NOMO-1 (cell line): ENCODE results near the gene PRR23E.

ENCODE experiments used
- DNase-seq, 2 experiments: peaks; one replicate each; lab custom pipeline; 2025; ENCODE audit not compliant: unreplicated experiment in 2 of 2; lab: John Stamatoyannopoulos, UW

The PRR23E gene

GRCh38 chr3:127183931-127184869 is 8.7 kb upstream of the PRR23E start:
- DNase-seq, result no peak

DNA sequence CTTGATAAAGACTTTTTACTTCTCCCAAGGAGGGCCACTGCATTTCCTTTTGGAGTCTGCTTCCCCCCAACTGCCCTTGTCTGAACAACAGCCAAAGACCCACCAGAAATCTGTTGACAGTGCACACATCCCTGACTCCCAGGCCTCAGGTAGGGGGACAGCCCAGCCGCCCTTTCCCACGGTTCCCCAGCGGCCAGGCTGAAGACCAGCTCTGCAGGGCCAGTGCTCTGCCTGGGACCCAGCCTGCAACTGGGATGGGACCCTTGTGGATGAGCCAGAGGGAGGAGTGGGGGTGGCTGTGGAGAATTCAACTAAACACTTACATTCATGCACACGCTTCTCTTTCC is 8.1 kb upstream of the PRR23E start:
- DNase-seq, result no peak

- no peak for DNase-seq
These were observed 7.7 kb upstream of the PRR23E start for GRCh38 chr3:127185268-127185667.

DNA sequence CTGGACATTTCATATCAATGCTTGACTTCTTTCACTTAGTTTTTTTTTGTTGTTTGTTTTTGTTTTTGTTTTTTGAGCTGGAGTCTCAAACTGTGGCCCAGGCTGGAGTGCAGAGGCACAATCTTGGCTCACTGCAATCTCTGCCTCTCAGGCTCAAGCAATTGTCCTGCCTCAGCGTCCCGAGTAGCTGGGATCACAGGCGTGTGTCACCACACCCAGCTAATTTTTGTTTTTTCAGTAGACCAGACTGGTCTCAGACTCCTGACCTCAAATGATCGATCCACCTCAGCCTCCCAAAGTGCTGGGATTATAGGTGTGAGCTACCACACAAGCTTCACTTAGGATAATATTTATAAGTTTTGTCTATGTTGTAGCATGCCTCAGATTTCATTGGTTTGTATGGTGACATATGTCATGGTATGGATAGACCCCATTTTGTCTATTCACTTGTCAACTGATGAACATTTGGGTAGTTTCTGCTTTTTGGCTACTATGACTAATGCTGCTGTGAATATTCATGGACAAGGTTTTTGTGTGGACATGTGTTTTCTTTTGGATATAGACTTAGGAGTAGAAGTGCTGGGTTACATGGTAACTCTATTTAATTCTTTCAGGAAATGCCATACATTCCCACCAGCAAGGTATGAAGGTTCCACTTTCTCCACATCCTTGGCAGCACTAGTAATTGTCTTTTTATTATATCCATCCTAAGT is 6.8 kb upstream of the PRR23E start:
- DNase-seq, result no peak

DNA sequence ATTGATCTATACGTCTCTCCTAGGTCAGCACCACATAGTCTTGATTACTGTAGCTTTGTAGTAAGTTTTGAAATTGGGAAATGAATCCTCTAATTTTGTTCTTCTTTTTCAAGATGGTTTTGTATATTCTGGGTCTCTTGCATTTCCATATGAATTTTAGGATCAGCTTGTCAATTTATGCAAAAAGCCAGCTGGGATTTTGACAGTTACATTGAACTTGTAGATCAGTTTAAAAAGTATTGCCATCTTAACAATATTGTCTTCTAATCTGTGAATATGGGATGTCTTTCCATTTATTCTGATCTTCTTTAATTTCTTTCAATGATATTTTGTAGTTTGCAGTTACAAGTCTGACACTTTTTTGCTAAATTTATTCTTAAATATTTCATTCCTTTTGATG is 5.6 kb upstream of the PRR23E start:
- DNase-seq, result no peak

GRCh38 chr3:127193341-127193740 is 410 bp downstream of the PRR23E start:
- no peak for DNase-seq

DNA sequence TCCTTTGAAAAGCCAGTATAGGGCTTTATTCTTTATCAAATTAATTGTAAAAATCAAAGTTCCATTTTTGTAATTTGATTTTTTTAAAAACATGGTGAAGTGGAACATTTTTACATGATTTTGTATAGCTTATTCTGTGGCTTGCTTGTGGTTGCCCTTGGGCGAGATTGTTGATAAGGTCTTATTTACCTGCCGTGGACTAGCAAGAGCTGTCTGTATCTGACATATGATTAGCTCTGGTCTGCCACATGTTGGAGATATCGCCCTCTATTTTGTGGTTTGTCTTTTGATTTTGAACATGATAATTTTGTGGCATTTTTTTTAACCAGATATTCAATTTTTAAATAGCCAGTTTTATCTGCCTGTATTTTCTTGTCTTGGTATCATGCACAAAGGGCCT is 844 bp downstream of the PRR23E start:
- DNase-seq, result no peak

DNA sequence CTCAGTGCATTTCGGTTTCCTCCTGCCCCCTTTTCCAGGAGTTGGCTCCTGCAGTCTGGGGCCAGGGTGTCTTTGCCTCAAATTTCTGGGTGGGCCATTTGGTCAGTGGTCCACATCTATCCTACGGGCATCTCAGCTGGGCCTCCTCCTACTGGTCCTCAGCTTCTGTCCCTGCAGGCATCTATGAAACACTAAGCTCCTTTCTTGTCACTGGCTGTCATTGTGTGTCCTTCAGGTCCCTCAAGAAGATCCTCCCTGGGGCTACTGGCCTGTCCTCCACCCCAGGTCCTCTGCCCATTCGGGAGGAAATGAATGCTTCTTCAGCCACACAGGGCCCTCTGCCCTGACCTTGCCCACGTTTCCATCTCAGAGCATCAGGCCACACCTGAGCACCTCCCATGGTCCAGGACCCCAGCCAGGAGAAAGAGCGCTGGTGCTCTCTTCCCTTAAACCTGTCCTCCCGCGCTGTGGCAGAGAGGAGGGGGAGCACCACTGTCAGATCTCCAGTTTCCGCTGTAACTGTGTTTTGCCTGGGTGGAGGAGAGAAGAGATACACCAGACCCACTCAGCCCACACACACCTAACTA is 1.8 kb downstream of the PRR23E start:
- DNase-seq, result no peak

- no peak for DNase-seq
These were observed 2.5 kb downstream of the PRR23E start for GRCh38 chr3:127195417-127195816.

DNA sequence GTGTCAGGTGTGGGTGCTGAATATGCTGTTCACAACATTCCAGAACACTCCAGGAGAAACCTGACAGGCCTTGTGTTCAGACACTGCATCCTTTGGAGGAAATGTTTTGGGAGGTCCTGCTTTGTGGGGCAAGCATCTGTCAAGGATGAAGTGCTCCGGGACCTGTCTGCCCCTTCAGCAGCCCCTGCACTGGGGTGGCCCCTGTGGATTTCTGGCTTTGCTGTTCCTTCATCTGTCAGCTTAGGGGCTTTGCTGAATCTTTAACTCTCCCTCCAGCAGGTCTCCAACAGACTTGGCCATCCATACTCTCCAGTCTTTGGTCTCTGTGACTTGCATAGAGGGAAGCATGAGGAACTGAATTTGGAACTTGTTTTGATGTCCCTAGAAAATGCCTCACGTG is 3.1 kb downstream of the PRR23E start:
- no peak for DNase-seq

GRCh38 chr3:127196466-127197299 is 3.8 kb downstream of the PRR23E start:
- DNase-seq, result no peak

DNA sequence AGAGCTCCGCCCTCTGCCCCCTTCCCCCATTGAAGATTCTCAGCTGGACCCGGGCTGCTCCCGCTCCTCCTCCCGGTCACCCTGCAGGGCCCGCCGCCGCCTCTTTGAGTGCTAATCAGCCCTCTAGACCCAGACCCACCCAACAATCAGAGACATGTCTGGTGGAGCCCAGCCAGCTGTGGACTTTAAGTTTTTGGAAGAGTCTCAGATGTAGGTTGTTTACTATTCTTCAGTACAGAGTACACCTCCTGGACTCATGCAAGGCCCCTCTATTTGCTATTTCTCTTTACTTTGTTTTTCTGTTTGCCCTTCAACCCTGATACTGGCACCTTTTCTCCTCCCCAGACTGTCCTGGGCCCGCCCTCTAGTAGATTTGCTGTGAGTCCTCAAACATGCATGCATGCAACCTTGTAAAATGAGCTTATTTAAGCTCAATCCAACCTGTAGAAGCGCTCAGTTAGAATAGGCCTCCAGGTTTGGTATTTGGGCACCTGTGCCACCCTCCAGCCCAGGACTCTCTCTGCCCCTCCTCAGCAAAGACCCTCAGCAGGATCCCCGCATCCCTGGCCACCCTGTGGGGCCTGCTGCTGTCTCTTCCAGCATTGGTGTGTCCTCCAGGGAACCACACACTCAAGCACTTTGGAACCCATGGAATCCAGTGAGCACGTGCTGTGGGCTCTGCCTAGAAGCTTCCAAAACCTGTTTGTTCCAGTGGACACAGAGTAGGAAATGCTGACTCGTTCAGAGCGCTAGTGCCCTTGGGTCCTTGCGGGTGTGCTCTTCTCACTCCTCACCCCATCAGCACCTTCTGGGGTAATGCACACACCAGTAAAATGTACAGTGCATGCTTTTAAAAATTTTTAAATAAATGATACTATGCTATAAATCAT is 4.6 kb downstream of the PRR23E start:
- DNase-seq, result no peak

DNA sequence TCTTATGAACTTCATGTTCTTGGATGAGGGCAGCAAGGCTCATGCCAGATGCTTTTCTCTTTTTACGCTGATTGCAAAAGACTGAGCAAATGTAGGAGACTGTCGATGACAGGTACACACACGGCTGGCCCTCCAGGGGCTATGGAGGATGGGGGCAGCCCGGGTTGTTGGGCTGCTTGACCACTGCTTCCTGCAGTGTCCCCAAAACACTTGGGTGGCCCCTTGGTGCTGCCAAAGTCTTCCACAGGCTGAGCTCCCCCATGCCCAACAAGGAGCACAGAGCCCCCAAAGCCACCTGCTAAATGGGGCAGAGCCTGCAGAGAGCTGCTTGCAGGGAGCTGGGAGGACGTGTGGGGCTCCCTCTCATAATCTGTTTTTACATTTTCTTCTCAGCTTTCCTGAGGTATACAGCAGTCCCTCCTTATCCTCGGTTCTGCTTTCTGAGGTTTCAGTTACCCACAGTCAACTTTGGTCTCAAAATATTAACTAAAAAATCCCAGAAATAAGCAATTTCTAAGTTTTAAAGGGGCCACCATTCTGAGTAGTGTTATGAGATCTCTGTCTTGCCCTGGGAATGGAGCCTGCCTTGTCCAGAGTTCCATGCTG is 7.3 kb downstream of the PRR23E start:
- DNase-seq, result no peak

GRCh38 chr3:127203024-127203423 is 10.1 kb downstream of the PRR23E start:
- no peak for DNase-seq

GRCh38 chr3:127204841-127205582 is 12.1 kb downstream of the PRR23E start:
- DNase-seq, result no peak

DNA sequence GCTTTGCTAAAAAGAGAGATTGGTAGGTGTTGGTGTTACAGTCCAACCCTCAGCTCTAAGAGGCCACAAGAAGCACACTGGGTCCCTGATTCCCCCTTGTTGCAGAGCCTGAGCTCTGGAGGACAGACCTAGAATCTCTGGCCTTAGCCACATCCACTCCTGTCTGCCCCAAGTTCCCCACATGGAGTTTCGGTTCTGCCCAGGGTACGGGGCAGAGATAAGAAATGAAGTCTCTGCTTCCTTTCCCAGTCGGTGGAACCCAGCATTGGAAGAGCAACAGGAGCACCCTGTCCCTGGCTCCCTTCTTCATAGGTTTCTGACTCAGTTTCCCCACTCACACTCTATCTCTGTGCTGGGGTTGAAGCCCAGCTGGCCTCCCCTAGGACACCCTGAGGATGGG is 13.2 kb downstream of the PRR23E start:
- no peak for DNase-seq

GRCh38 chr3:127206611-127207516 is 13.9 kb downstream of the PRR23E start:
- DNase-seq, result no peak
